ENCODE data around the gene USP51.

GRCh38 chrX:55522596-55523276, 33.1 kb upstream of the USP51 start:
- no peak for TF ChIP-seq POLR2AphosphoS5 (IDR thresholded peaks at IDR 0.05)
- TF ChIP-seq, protein P1, sequence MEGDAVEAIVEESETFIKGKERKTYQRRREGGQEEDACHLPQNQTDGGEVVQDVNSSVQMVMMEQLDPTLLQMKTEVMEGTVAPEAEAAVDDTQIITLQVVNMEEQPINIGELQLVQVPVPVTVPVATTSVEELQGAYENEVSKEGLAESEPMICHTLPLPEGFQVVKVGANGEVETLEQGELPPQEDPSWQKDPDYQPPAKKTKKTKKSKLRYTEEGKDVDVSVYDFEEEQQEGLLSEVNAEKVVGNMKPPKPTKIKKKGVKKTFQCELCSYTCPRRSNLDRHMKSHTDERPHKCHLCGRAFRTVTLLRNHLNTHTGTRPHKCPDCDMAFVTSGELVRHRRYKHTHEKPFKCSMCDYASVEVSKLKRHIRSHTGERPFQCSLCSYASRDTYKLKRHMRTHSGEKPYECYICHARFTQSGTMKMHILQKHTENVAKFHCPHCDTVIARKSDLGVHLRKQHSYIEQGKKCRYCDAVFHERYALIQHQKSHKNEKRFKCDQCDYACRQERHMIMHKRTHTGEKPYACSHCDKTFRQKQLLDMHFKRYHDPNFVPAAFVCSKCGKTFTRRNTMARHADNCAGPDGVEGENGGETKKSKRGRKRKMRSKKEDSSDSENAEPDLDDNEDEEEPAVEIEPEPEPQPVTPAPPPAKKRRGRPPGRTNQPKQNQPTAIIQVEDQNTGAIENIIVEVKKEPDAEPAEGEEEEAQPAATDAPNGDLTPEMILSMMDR (IDR thresholded peaks at IDR 0.05) = no peak
